GM12878 (cell line): ENCODE data around the gene WNT9A.

Source experiments
- EZH2 ChIP-seq: IDR thresholded peaks from 2 replicates; pipeline ENCODE4 v1.6.1; 2012; ENCODE audit warnings: low read depth, mild to moderate bottlenecking, control low read depth, inconsistent platforms, low read length, borderline replicate concordance; ENCODE audit not compliant: control insufficient read depth
- FOS ChIP-seq: IDR thresholded peaks from 3 replicates; pipeline ENCODE4 v1.6.1; 2011; ENCODE audit warnings: borderline replicate concordance; ENCODE audit not compliant: insufficient read length; ENCODE audit errors: extremely low read depth
- NFIC ChIP-seq: IDR thresholded peaks from 2 replicates; pipeline ENCODE4 v1.6.1; 2012; ENCODE audit warnings: low read depth, mild to moderate bottlenecking, inconsistent platforms, low read length, moderate library complexity
- POLR2A ChIP-seq: IDR thresholded peaks from 2 replicates; pipeline ENCODE4 v1.6.1; 2011; ENCODE audit warnings: low read depth, mild to moderate bottlenecking, low read length
- TARDBP ChIP-seq: IDR thresholded peaks from 2 replicates; pipeline ENCODE4 v1.6.1; 2016; ENCODE audit warnings: borderline replicate concordance
- WRNIP1 ChIP-seq: IDR thresholded peaks from 2 replicates; pipeline ENCODE4 v1.6.1; 2011; ENCODE audit warnings: low read depth, low read length, improper control_type of control experiment, borderline replicate concordance
- ZSCAN29 ChIP-seq: fragments of 450-650 bp; IDR thresholded peaks from 2 replicates; pipeline ENCODE4 v1.6.1; 2017; ENCODE audit warnings: mild to moderate bottlenecking, moderate library complexity
- TF ChIP-seq, protein P1 (sequence below), 3 experiments: IDR thresholded peaks in 2 of 3; conservative IDR thresholded peaks in 1 of 3; 2 replicates each; pipeline ENCODE4 v1.5.1; 2011; ENCODE audit warnings: low read depth in 3 of 3, low read length in 3 of 3, mild to moderate bottlenecking in 3 of 3, control low read depth in 2 of 3, moderate library complexity in 2 of 3, inconsistent platforms in 1 of 3, mixed read lengths in 1 of 3; ENCODE audit not compliant: control insufficient read depth in 2 of 3, insufficient read depth in 1 of 3; ENCODE audit errors: extremely low read depth in 1 of 3
- TF ChIP-seq, protein P2 (sequence below): IDR thresholded peaks from 2 replicates; pipeline ENCODE4 v1.6.1; 2012; ENCODE audit warnings: mild to moderate bottlenecking, low read depth, low read length

- TF ChIP-seq NFIC (no peak), FOS (no peak), ZSCAN29 (no peak), EZH2 (no peak), POLR2A (no peak), TARDBP (no peak), WRNIP1 (no peak)
- TF ChIP-seq, protein P1, sequence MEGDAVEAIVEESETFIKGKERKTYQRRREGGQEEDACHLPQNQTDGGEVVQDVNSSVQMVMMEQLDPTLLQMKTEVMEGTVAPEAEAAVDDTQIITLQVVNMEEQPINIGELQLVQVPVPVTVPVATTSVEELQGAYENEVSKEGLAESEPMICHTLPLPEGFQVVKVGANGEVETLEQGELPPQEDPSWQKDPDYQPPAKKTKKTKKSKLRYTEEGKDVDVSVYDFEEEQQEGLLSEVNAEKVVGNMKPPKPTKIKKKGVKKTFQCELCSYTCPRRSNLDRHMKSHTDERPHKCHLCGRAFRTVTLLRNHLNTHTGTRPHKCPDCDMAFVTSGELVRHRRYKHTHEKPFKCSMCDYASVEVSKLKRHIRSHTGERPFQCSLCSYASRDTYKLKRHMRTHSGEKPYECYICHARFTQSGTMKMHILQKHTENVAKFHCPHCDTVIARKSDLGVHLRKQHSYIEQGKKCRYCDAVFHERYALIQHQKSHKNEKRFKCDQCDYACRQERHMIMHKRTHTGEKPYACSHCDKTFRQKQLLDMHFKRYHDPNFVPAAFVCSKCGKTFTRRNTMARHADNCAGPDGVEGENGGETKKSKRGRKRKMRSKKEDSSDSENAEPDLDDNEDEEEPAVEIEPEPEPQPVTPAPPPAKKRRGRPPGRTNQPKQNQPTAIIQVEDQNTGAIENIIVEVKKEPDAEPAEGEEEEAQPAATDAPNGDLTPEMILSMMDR (IDR thresholded peaks at IDR 0.05 in 2 of 3, conservative IDR thresholded peaks at IDR 0.05 in 1 of 3; ENCODE audit: control insufficient read depth in 2 of 3, extremely low read depth in 1 of 3, insufficient read depth in 1 of 3, low read depth in 3 of 3, low read length in 3 of 3) = no peak
- TF ChIP-seq, protein P2, sequence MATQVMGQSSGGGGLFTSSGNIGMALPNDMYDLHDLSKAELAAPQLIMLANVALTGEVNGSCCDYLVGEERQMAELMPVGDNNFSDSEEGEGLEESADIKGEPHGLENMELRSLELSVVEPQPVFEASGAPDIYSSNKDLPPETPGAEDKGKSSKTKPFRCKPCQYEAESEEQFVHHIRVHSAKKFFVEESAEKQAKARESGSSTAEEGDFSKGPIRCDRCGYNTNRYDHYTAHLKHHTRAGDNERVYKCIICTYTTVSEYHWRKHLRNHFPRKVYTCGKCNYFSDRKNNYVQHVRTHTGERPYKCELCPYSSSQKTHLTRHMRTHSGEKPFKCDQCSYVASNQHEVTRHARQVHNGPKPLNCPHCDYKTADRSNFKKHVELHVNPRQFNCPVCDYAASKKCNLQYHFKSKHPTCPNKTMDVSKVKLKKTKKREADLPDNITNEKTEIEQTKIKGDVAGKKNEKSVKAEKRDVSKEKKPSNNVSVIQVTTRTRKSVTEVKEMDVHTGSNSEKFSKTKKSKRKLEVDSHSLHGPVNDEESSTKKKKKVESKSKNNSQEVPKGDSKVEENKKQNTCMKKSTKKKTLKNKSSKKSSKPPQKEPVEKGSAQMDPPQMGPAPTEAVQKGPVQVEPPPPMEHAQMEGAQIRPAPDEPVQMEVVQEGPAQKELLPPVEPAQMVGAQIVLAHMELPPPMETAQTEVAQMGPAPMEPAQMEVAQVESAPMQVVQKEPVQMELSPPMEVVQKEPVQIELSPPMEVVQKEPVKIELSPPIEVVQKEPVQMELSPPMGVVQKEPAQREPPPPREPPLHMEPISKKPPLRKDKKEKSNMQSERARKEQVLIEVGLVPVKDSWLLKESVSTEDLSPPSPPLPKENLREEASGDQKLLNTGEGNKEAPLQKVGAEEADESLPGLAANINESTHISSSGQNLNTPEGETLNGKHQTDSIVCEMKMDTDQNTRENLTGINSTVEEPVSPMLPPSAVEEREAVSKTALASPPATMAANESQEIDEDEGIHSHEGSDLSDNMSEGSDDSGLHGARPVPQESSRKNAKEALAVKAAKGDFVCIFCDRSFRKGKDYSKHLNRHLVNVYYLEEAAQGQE = no peak
Observed at GRCh38 chr1:227912866-227913265, 34.9 kb downstream of the WNT9A start.
